22Rv1 (cell line): Measurements from ENCODE around the gene KLRF1.

Experiments used
- H3K27ac ChIP-seq: fragments of 450-650 bp; 2 replicates; pipeline ENCODE4 v1.5.1; 2017
- CTCF ChIP-seq: fragments of 450-650 bp; IDR thresholded peaks from 2 replicates; pipeline ENCODE4 v1.5.1; 2017; ENCODE audit warnings: mild to moderate bottlenecking
- ZFX ChIP-seq: fragments of 450-650 bp; IDR thresholded peaks from 2 replicates; pipeline ENCODE4 v1.6.1; 2017; ENCODE audit warnings: antibody characterized with exemption, borderline replicate concordance

Gene KLRF1

DNA sequence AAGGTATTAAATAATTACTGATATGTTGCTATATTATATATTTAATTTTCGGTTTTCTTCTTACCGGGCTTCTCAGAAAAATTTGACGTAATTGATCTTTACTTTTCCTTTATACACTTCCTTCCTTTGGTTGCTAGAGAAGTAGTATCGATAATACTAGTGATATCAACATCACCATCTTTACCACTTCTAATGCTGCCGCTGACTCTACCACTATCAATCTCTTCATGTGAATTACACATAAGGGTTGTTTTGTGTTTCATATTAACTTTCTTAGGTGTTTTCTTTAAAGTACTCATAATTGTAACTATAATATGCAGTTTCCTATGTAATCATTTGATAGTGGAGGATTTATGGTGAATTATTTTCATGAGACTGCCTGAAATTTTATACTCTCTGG is 30.9 kb upstream of the KLRF1 start:
- no peak overlapping the region for H3K27ac ChIP-seq
- TF ChIP-seq CTCF: no peak
- no peak for TF ChIP-seq ZFX

DNA sequence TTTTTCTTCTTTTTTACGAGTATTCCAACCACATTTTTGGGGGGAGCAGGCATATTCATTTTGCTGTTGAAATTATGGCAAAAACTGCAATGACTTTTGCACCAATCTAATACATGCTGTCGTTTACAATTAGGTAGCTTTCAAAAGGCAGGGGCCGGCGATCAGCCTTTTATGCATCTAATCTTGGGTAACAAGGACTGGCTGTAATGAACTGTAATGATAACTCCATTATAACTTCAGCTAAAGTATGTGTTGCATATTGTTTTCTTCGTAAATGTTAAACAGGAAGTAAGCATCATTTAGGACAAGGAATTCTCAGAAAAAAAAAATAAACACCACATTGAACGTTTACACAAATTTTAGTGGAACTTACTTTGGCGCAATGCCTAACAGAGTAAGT is 30.3 kb upstream of the KLRF1 start:
- H3K27ac ChIP-seq: no peak overlapping the region
- no peak for TF ChIP-seq CTCF
- no peak for TF ChIP-seq ZFX

DNA sequence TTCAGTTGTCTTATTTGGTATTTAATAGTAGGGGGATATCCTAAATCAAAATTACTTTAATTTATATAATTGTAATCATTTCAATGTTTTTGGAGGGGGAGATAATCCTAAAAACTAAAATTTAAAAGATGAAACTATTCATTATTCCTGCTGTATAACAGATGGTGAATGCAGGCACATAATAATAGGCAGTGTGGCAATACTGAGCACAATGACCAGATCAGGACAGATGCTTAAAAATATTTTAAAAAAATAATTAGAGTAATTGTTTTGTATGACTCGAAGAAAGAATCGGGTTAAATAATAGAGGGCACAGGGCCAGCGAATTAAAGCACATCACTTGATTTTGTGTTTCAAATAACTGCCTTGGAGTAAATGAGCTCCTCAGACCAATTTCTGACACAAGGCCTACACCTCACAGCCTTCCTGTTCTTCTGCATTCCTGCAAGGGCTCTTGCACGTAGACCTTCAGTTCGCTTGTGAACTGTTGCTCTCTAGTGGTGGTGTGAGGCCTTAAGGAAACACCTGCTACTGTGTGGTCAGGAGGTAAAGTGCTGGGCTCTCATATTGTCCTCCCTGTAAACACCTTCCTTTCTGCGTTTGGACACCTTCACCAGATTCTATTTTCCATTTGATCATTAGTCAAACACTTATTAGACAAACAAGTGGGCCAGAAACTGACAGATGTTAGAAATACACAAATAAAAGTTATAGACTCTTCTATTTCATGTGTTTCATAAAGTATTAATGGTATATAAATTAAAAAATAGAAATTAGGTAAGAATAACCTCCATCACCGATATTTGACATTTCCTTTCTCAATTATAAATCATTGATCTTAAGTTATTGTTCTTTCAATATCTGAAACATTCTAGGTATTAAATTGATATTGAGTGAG is 29.3 kb upstream of the KLRF1 start:
- TF ChIP-seq CTCF (peak; percentile 86), ZFX (no peak)
- H3K27ac ChIP-seq: no peak overlapping the region

DNA sequence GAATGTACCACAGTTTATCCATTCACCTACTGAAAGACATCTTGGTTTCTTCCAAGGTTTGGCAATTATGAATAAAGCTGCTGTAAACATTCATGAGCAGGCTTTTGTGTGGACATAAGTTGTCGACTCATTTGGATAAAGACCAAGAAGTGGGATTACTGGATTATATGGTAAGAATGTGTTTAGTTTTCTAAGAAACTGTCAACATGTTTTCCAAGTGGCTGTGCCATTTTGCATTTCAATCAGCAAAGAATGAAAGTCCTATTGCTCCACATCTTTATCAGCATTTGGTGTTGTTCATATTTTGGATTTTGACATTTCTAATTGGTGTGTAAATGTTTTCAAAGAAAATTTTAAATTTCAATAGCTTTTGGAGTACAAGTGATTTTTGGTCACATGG is 27.3 kb upstream of the KLRF1 start:
- no peak overlapping the region for H3K27ac ChIP-seq
- no peak for TF ChIP-seq CTCF
- TF ChIP-seq ZFX: no peak

- TF ChIP-seq CTCF (no peak), ZFX (no peak)
- H3K27ac ChIP-seq: no peak overlapping the region
Measured at GRCh38 chr12:9805883-9806282, 21.4 kb upstream of the KLRF1 start.

DNA sequence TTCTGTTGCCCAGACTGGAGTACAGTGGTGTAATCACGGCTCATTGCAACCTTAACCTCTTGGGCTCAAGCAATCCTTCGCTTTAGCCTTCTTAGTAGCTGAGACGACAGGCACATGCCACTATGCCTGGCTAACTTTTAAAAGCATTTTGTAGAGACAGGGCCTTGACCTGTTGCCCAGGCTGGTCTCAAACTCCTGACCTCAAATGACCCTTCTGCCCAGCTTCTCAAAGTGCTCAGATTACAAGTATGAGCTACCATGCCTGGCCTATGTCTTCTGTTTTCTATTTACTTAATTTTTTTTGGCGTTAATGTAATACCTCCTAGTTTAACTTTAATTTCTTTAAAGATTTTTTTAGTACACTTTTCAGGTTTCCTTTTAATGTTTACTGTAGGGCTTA is 20.6 kb upstream of the KLRF1 start:
- no peak overlapping the region for H3K27ac ChIP-seq
- no peak for TF ChIP-seq ZFX

GRCh38 chr12:9808504-9808903 is 18.8 kb upstream of the KLRF1 start:
- H3K27ac ChIP-seq: no peak overlapping the region
- no peak for TF ChIP-seq ZFX
- no peak for TF ChIP-seq CTCF
